Dermis blood vessel endothelial cell (primary cell): Measurements from ENCODE around the gene MAGEB17. TPM values are rescaled to one million over a fixed set of nuclear protein-coding genes. Genes with fewer than 3 reads are reported as not detected.

ENCODE experiments used
- DNase-seq: peaks from one replicate; pipeline ENCODE4 v3.0.0; 2010
- total RNA-seq: library from RNA; depleted of rRNA; stranded (reverse); fragments of >200 nt; gene quantifications from 2 replicates; pipeline ENCODE4 v1.2.3, GENCODE V29; 2014

Gene MAGEB17
- total RNA-seq, 1 donor from 2014 or later = not detected

DNA sequence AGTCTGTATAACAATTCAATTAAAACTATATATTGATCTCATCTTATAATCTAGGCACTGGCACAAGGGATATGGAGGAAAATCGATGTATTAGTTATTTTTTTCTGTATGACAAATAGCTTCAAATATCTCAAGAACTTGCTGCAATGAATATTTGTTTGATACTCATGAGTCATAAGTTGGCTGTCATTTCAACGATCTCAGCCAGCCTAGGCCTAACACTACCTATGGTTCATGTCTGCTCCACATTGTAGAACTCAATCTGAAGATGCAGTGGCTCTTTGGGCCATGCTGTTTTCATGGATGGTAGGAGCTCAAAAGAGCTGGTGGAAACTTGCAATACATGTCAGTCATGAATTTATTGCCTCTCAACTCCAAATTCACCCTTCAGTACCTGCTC lies 44.7 kb downstream of the MAGEB17 start:
- peak; percentile 5 for DNase-seq

DNA sequence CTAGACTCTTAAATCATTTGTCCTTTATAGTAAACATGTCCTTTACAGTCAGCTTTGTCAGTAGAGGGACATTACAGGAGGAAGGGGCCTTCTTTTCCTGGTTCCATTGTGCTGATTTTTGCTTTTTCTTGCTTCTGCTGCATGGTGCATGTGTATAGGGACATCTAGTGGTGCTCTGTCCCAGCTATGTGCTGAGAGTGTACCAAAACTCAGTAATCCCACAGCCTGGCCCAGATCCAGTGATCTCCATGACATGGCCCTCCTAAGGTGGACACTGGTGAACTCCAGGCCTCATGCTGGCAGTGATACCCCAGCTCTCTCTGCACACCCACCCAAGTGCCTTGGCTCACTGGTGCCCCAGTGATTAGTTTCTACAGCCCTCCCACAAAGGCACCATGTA lies 45.2 kb downstream of the MAGEB17 start:
- DNase-seq = peak; percentile 40

DNA sequence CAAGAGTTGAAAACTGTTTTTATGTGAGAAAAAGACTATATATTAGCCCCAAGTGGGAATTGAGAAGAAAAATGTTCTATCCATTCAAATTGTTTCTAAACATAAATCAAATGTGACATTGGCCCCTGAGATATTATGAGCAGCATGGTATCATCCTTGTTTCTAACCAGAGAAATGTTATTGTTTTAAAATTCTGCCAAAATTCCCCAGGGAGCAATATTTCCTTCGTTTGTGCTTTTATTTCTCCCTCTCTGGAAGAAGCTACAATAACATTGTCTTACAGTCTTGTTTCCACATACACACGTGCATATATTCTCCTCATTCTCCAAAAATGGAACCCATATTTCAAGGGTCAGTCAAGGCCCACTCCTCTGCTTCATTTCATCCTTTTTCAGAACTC lies 46.7 kb downstream of the MAGEB17 start:
- DNase-seq = no peak

DNA sequence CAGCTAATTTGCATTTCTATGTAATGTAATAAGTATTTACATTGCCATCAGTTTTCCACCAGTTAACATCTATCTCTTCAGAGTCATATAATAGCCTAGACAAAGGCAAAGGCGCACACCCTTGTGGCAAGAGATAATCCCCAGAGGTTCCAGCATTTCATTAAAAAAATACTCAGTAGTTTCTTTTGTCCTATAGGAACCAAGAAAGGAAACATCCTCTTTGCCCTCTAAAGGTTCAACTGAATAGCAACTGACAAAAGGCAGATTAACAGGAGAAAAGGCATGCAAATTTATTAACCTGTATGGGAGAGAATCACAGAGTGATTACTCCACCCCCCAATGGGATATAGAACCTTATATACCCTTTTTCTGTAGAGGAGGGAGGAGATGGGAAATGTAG lies 48.4 kb downstream of the MAGEB17 start:
- no peak for DNase-seq

Other genes starting within 250 kb of the MAGEB17 start
- gene GRPR, start 43.9 kb upstream of the MAGEB17 start, total RNA-seq = not detected in 2 replicates